IMR-90 (cell line): ENCODE measurements around the gene PLA2G4B. TPM values are rescaled to one million over a fixed set of nuclear protein-coding genes. Genes with fewer than 3 reads are reported as not detected.

Experiments
- ATAC-seq: fragments of 200-7000 bp; cut with Tn5 transposase; 2 replicates; pipeline ENCODE4 v1.9.1; 2020; ENCODE audit warnings: low read depth, mild to moderate bottlenecking, moderate library complexity
- BruUV-seq: library from RNA; stranded (reverse); fragments of 400-500 nt; replicated peaks from 2 replicates; lab custom pipeline; 2021; lab: Mats Ljungman, UMichigan
- CTCF ChIA-PET: fragments of 300-600 bp; formaldehyde crosslinking; extraction: SDS; loops from one replicate; lab custom pipeline; 2021; ENCODE audit warnings: antibody characterized with exemption; lab: Yijun Ruan, JAX
- POLR2A ChIA-PET: fragments of 300-600 bp; sonication (Branson Sonifier 250); formaldehyde crosslinking; loops from one replicate; lab custom pipeline; 2022; ENCODE audit warnings: antibody characterized with exemption; ENCODE audit not compliant: unreplicated experiment; lab: Charles Lee
- DNase-seq: peaks from one replicate; pipeline ENCODE4 v3.0.0; 2013
- H2AFZ ChIP-seq: replicated peaks from 2 replicates; pipeline ENCODE3; 2013; ENCODE audit warnings: low read length, mild to moderate bottlenecking; ENCODE audit not compliant: poor library complexity
- H2AK5ac ChIP-seq: 2 replicates; pipeline ENCODE4 v1.6.1; 2013; ENCODE audit warnings: low read depth, low read length, inconsistent platforms
- H2AK9ac ChIP-seq: replicated peaks from 2 replicates; pipeline ENCODE3; 2013; ENCODE audit warnings: mild to moderate bottlenecking, low read depth, low read length, moderate library complexity; ENCODE audit not compliant: poor library complexity
- H2BK120ac ChIP-seq: 2 replicates; pipeline ENCODE4 v1.6.1; 2013; ENCODE audit warnings: low read depth, low read length, inconsistent platforms
- H2BK15ac ChIP-seq: 3 replicates; pipeline ENCODE4 v1.6.1; 2013; ENCODE audit warnings: low read depth, low read length, inconsistent platforms
- H2BK20ac ChIP-seq: 2 replicates; pipeline ENCODE4 v1.6.1; 2013; ENCODE audit warnings: low read depth, mild to moderate bottlenecking, inconsistent platforms, low read length, moderate library complexity
- H2BK5ac ChIP-seq: 2 replicates; pipeline ENCODE4 v1.6.1; 2013; ENCODE audit warnings: mild to moderate bottlenecking, low read depth, low read length, inconsistent platforms; ENCODE audit not compliant: poor library complexity, severe bottlenecking
- H3K14ac ChIP-seq: replicated peaks from 2 replicates; pipeline ENCODE4 v1.6.1; 2013; ENCODE audit warnings: low read depth, low read length, inconsistent platforms
- H3K18ac ChIP-seq: 2 replicates; pipeline ENCODE4 v1.6.1; 2013; ENCODE audit warnings: low read depth, low read length, control low read depth
- H3K23ac ChIP-seq: 2 replicates; pipeline ENCODE4 v1.6.1; 2013; ENCODE audit warnings: low read depth, low read length, inconsistent platforms
- H3K27ac ChIP-seq: 2 replicates; pipeline ENCODE4 v1.5.1; 2013; ENCODE audit warnings: mild to moderate bottlenecking, control low read depth, low read length; ENCODE audit not compliant: insufficient read depth
- H3K27me3 ChIP-seq: 2 replicates; pipeline ENCODE4 v1.6.1; 2013; ENCODE audit warnings: low read length; ENCODE audit not compliant: control insufficient read depth, insufficient read depth
- H3K36me3 ChIP-seq: 2 replicates; pipeline ENCODE4 v1.6.1; 2013; ENCODE audit warnings: low read length, mixed read lengths; ENCODE audit not compliant: control insufficient read depth, insufficient read depth
- H3K4ac ChIP-seq: 2 replicates; pipeline ENCODE4 v1.6.1; 2013; ENCODE audit warnings: low read depth, low read length, inconsistent platforms
- H3K4me1 ChIP-seq: 2 replicates; pipeline ENCODE4 v1.6.1; 2013; ENCODE audit warnings: low read length, mixed read lengths; ENCODE audit not compliant: control insufficient read depth, insufficient read depth
- H3K4me2 ChIP-seq: 2 replicates; pipeline ENCODE4 v1.6.1; 2013; ENCODE audit warnings: low read depth, mild to moderate bottlenecking, control low read depth, low read length, moderate library complexity
- H3K4me3 ChIP-seq: 2 replicates; pipeline ENCODE4 v1.5.1; 2013; ENCODE audit warnings: low read depth, mild to moderate bottlenecking, control low read depth, low read length, moderate library complexity; ENCODE audit not compliant: insufficient read depth
- H3K56ac ChIP-seq: 2 replicates; pipeline ENCODE4 v1.6.1; 2013; ENCODE audit warnings: low read length, inconsistent platforms; ENCODE audit not compliant: insufficient read depth; ENCODE audit errors: extremely low read depth
- H3K79me1 ChIP-seq, 2 experiments: 2 replicates each; pipeline ENCODE4 v1.6.1; 2013; ENCODE audit warnings: low read length in 2 of 2, inconsistent platforms in 1 of 2, low read depth in 1 of 2
- H3K9ac ChIP-seq: 2 replicates; pipeline ENCODE4 v1.6.1; 2013; ENCODE audit warnings: low read depth, low read length, control low read depth
- H3K9me1 ChIP-seq: 2 replicates; pipeline ENCODE4 v1.6.1; 2013; ENCODE audit warnings: low read length, inconsistent platforms; ENCODE audit not compliant: insufficient read depth
- H3K9me3 ChIP-seq: 2 replicates; pipeline ENCODE4 v1.6.1; 2013; ENCODE audit warnings: low read length; ENCODE audit not compliant: control insufficient read depth, insufficient read depth
- H4K20me1 ChIP-seq: 2 replicates; pipeline ENCODE4 v1.6.1; 2013; ENCODE audit warnings: low read length, inconsistent platforms; ENCODE audit not compliant: insufficient read depth
- H4K5ac ChIP-seq: 2 replicates; pipeline ENCODE4 v1.6.1; 2013; ENCODE audit warnings: mild to moderate bottlenecking, low read depth, low read length, control low read depth
- H4K8ac ChIP-seq, 2 experiments: 2 replicates each; pipeline ENCODE4 v1.6.1; 2013; ENCODE audit warnings: low read depth in 2 of 2, low read length in 2 of 2, control low read depth in 1 of 2, inconsistent platforms in 1 of 2
- H4K91ac ChIP-seq: 2 replicates; pipeline ENCODE4 v1.6.1; 2013; ENCODE audit warnings: low read depth, low read length, inconsistent platforms; ENCODE audit not compliant: insufficient read depth
- CEBPB ChIP-seq: IDR thresholded peaks from 2 replicates; pipeline ENCODE4 v1.6.1; 2012; ENCODE audit warnings: low read depth, low read length, improper control_type of control experiment
- CHD1 ChIP-seq: IDR thresholded peaks from 2 replicates; pipeline ENCODE4 v1.6.1; 2012; ENCODE audit warnings: low read depth, low read length, improper control_type of control experiment
- FOS ChIP-seq: fragments of 150-350 bp; IDR thresholded peaks from 2 replicates; pipeline ENCODE4 v1.6.1; 2016; ENCODE audit warnings: low read depth, low read length
- MXI1 ChIP-seq: IDR thresholded peaks from 2 replicates; pipeline ENCODE4 v1.6.1; 2012; ENCODE audit warnings: low read depth, mild to moderate bottlenecking, low read length, moderate library complexity, borderline replicate concordance
- NFE2L2 ChIP-seq: fragments of 150-350 bp; IDR thresholded peaks from 2 replicates; pipeline ENCODE4 v1.6.1; 2016; ENCODE audit warnings: low read depth, mild to moderate bottlenecking, low read length
- POLR2A ChIP-seq: IDR thresholded peaks from 2 replicates; pipeline ENCODE4 v1.6.1; 2012; ENCODE audit warnings: mild to moderate bottlenecking, low read depth, low read length
- RAD21 ChIP-seq: IDR thresholded peaks from 2 replicates; pipeline ENCODE4 v1.6.1; 2012; ENCODE audit warnings: low read length, improper control_type of control experiment
- RCOR1 ChIP-seq: IDR thresholded peaks from 2 replicates; pipeline ENCODE4 v1.6.1; 2012; ENCODE audit warnings: mild to moderate bottlenecking, low read length, improper control_type of control experiment; ENCODE audit not compliant: insufficient replicate concordance
- RFX5 ChIP-seq: IDR thresholded peaks from 2 replicates; pipeline ENCODE4 v1.8.0; 2012; ENCODE audit warnings: low read depth, mild to moderate bottlenecking, low read length, moderate library complexity
- SMC3 ChIP-seq: fragments of 150-350 bp; IDR thresholded peaks from 2 replicates; pipeline ENCODE4 v1.6.1; 2016; ENCODE audit warnings: low read depth, mild to moderate bottlenecking, antibody characterized with exemption, low read length, moderate library complexity
- USF2 ChIP-seq: fragments of 150-350 bp; IDR thresholded peaks from 2 replicates; pipeline ENCODE4 v1.6.1; 2017; ENCODE audit warnings: mild to moderate bottlenecking, antibody characterized with exemption, low read length, low read depth
- WGBS, 2 experiments: methylation state at CpG; one replicate each; pipeline versions ENCODE4 v1.1.5 to v1.1.7; 2013; ENCODE audit warnings: missing lambda C conversion rate in 2 of 2; ENCODE audit not compliant: insufficient read length in 1 of 2; ENCODE audit errors: extremely low coverage in 2 of 2; 5-methylcytosine and 5-hydroxymethylcytosine counted together
- dilution Hi-C: fragments of 300-500 bp; cut with HindIII; formaldehyde crosslinking; loops from one replicate; pipeline ENCODE4 v1.14.3; 2018; ENCODE audit warnings: low sequenced_read_pairs; ENCODE audit not compliant: unreplicated experiment
- in situ Hi-C: fragments of 300-500 bp; cut with MboI; formaldehyde crosslinking; loops from 3 replicates; pipeline ENCODE4 v1.14.3; 2019; ENCODE audit warnings: low sequenced_read_pairs, inconsistent platforms, mixed read lengths
- intact Hi-C: fragments of 100-400 bp; cut with micrococcal nuclease; formaldehyde crosslinking; loops from 2 replicates; pipeline ENCODE4 v1.10.0; 2022
- polyA plus RNA-seq, 3 experiments: library from polyadenylated mRNA; depleted of rRNA; stranded (reverse); fragments of >200 nt; gene quantifications; 2 replicates each; pipeline ENCODE4 v1.2.3, GENCODE V29; 2012; ENCODE audit warnings: low replicate concordance in 1 of 3
- total RNA-seq: library from RNA; depleted of rRNA; stranded (reverse); fragments of >200 nt; gene quantifications from 2 replicates; pipeline ENCODE4 v1.2.3, GENCODE V29; 2012
- TF ChIP-seq, protein P1 (sequence below): conservative IDR thresholded peaks from 2 replicates; pipeline ENCODE4 v1.5.1; 2012; ENCODE audit warnings: mild to moderate bottlenecking, low read depth, low read length, improper control_type of control experiment
- TF ChIP-seq, protein P2 (sequence below): fragments of 150-350 bp; IDR thresholded peaks from 2 replicates; pipeline ENCODE4 v1.6.1; 2016; ENCODE audit warnings: low read depth, mild to moderate bottlenecking, low read length, moderate library complexity, borderline replicate concordance

PLA2G4B gene
- total and polyA plus RNA-seq, 2 of the 4 experiments (the other 2 are of a cell fraction) = 0.18 to 3.1 TPM

DNA sequence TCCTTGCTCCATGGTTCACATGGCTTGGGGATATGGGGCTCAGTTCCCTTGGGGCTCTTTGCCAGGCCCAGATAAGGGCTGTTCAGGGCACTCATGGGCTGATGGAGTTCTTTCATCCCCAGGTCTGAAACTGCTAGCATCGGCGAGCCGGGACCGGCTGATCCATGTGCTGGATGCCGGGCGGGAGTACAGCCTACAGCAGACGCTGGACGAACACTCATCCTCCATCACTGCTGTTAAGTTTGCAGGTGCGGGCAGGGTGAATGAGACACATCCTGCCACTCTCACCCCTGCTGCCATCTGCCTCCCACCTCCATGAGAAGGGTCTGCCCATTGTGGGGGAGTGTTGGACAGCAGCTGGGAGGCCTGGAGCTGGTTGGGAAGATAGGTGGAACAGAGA lies 21.9 kb upstream of the PLA2G4B start:
- H3K27ac ChIP-seq = no peak overlapping the region
- no peak overlapping the region for H3K23ac ChIP-seq
- H3K18ac ChIP-seq = no peak overlapping the region
- dilution Hi-C loops = no loop called here
- H3K79me1 ChIP-seq = peaks cover 0 to 11% of the 10 kb centered on the region in 2 experiments; a peak in 1 of 4 replicates
- ChIA-PET POLR2A (no interaction called here), CTCF (no interaction called here)
- no peak overlapping the region for H2AFZ ChIP-seq
- no peak for TF ChIP-seq RFX5
- no peak for TF ChIP-seq CHD1
- TF ChIP-seq RAD21 = no peak
- no peak for TF ChIP-seq USF2
- TF ChIP-seq, protein P1, sequence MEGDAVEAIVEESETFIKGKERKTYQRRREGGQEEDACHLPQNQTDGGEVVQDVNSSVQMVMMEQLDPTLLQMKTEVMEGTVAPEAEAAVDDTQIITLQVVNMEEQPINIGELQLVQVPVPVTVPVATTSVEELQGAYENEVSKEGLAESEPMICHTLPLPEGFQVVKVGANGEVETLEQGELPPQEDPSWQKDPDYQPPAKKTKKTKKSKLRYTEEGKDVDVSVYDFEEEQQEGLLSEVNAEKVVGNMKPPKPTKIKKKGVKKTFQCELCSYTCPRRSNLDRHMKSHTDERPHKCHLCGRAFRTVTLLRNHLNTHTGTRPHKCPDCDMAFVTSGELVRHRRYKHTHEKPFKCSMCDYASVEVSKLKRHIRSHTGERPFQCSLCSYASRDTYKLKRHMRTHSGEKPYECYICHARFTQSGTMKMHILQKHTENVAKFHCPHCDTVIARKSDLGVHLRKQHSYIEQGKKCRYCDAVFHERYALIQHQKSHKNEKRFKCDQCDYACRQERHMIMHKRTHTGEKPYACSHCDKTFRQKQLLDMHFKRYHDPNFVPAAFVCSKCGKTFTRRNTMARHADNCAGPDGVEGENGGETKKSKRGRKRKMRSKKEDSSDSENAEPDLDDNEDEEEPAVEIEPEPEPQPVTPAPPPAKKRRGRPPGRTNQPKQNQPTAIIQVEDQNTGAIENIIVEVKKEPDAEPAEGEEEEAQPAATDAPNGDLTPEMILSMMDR = no peak
- no peak for TF ChIP-seq NFE2L2
- TF ChIP-seq, protein P2, sequence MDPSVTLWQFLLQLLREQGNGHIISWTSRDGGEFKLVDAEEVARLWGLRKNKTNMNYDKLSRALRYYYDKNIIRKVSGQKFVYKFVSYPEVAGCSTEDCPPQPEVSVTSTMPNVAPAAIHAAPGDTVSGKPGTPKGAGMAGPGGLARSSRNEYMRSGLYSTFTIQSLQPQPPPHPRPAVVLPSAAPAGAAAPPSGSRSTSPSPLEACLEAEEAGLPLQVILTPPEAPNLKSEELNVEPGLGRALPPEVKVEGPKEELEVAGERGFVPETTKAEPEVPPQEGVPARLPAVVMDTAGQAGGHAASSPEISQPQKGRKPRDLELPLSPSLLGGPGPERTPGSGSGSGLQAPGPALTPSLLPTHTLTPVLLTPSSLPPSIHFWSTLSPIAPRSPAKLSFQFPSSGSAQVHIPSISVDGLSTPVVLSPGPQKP = no peak
- no peak for TF ChIP-seq FOS
- no peak for TF ChIP-seq POLR2A
- no peak for TF ChIP-seq RCOR1
- TF ChIP-seq MXI1 = no peak
- TF ChIP-seq SMC3 = no peak
- TF ChIP-seq CEBPB = no peak
- H2BK15ac ChIP-seq = no peak overlapping the region
- H3K4me2 ChIP-seq = no peak overlapping the region
- H4K20me1 ChIP-seq = peaks cover 3% of the 10 kb centered on the region; the same call in 1 of the 2 replicates
- H2BK120ac ChIP-seq = no peak overlapping the region
- no peak overlapping the region for H2BK20ac ChIP-seq
- no peak overlapping the region for H3K4ac ChIP-seq
- H3K14ac ChIP-seq = no peak overlapping the region
- no peaks in the 10 kb centered on the region for H3K9me1 ChIP-seq
- H2BK5ac ChIP-seq = no peak overlapping the region
- H3K9me3 ChIP-seq = no peaks in the 10 kb centered on the region
- H2AK5ac ChIP-seq = no peak overlapping the region
- H4K8ac ChIP-seq = no peak overlapping the region
- no peak overlapping the region for H3K9ac ChIP-seq
- ATAC-seq = no peak
- BruUV-seq = no TSS peak
- no peak for DNase-seq
- H3K36me3 ChIP-seq = peaks cover 64% of the 10 kb centered on the region
- no peak overlapping the region for H4K91ac ChIP-seq
- no peak overlapping the region for H3K56ac ChIP-seq
- no peaks in the 10 kb centered on the region for H3K4me1 ChIP-seq
- no peak overlapping the region for H3K4me3 ChIP-seq
- in situ Hi-C loops = no loop called here
- H3K27me3 ChIP-seq = no peaks in the 10 kb centered on the region
- H4K5ac ChIP-seq = no peak overlapping the region
- H2AK9ac ChIP-seq = peak overlapping the region; percentile 40
- intact Hi-C loops = loop anchor here (10.0 kb wide), 1 partner anchor 352 kb away; no protein-coding TSS in a partner anchor
- WGBS, 2 experiments = 96% methylated on average over 4 of the region's 9 CpGs; no CpG with 5 or more reads in 1 of the 2 experiments
